ENCODE measurements around the gene EPG5. TPM values are rescaled to one million over a fixed set of nuclear protein-coding genes. Genes with fewer than 3 reads are reported as not detected.

Gene EPG5
- total RNA-seq, 1 donor from 2014 or later, result 36.6 TPM

- Mint-ChIP-seq H3K9me3 (ENCODE audit: unreplicated experiment) (no peaks in the 10 kb centered on the region), H3K4me1 (ENCODE audit: low read depth, unreplicated experiment) (no peaks in the 10 kb centered on the region), H3K36me3 (ENCODE audit: unreplicated experiment) (no peaks in the 10 kb centered on the region), H3K27me3 (ENCODE audit: unreplicated experiment) (no peaks in the 10 kb centered on the region), H3K4me3 (ENCODE audit: unreplicated experiment) (no peak overlapping the region), H3K27ac (ENCODE audit: unreplicated experiment) (no peak overlapping the region)
- TF ChIP-seq, protein P1, sequence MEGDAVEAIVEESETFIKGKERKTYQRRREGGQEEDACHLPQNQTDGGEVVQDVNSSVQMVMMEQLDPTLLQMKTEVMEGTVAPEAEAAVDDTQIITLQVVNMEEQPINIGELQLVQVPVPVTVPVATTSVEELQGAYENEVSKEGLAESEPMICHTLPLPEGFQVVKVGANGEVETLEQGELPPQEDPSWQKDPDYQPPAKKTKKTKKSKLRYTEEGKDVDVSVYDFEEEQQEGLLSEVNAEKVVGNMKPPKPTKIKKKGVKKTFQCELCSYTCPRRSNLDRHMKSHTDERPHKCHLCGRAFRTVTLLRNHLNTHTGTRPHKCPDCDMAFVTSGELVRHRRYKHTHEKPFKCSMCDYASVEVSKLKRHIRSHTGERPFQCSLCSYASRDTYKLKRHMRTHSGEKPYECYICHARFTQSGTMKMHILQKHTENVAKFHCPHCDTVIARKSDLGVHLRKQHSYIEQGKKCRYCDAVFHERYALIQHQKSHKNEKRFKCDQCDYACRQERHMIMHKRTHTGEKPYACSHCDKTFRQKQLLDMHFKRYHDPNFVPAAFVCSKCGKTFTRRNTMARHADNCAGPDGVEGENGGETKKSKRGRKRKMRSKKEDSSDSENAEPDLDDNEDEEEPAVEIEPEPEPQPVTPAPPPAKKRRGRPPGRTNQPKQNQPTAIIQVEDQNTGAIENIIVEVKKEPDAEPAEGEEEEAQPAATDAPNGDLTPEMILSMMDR (IDR thresholded peaks at IDR 0.05; ENCODE audit: partially characterized antibody, unreplicated experiment), result no peak
- DNase-seq, result no peak
Observed at GRCh38 chr18:45926085-45926484, 41.0 kb downstream of the EPG5 start.

GRCh38 chr18:45923138-45923537, 44.0 kb downstream of the EPG5 start:
- no peak overlapping the region for H3K27ac Mint-ChIP-seq (ENCODE audit: unreplicated experiment)
- no peak overlapping the region for H3K4me3 Mint-ChIP-seq (ENCODE audit: unreplicated experiment)
- H3K36me3 Mint-ChIP-seq (ENCODE audit: unreplicated experiment), result peaks cover 4% of the 10 kb centered on the region
- no peaks in the 10 kb centered on the region for H3K9me3 Mint-ChIP-seq (ENCODE audit: unreplicated experiment)
- TF ChIP-seq, protein P1 (IDR thresholded peaks at IDR 0.05; ENCODE audit: partially characterized antibody, unreplicated experiment), result no peak
- no peak for DNase-seq
- no peaks in the 10 kb centered on the region for H3K27me3 Mint-ChIP-seq (ENCODE audit: unreplicated experiment)
- H3K4me1 Mint-ChIP-seq (ENCODE audit: low read depth, unreplicated experiment), result peaks cover 3% of the 10 kb centered on the region

DNA sequence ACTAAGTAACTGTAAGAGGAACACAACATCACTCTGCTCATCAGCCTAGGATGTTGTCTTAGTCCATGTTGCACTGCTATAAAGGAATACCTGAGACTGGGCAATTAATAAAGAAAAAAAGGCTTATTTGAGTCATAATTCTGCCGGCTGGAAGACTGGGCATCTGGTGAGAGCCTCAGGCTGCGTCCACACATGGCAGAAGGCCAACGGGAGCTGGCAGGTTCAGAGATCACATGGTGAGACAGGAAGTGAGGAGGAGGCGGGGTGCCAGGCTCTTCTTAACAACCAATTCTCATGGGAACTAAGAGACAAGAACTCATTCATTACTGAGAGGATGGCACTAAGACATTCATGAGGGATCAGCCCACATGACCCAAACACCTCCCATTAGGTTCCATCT, 46.8 kb downstream of the EPG5 start:
- H3K27ac Mint-ChIP-seq (ENCODE audit: unreplicated experiment), result no peak overlapping the region
- no peaks in the 10 kb centered on the region for H3K9me3 Mint-ChIP-seq (ENCODE audit: unreplicated experiment)
- DNase-seq, result no peak
- H3K27me3 Mint-ChIP-seq (ENCODE audit: unreplicated experiment), result no peaks in the 10 kb centered on the region
- H3K4me3 Mint-ChIP-seq (ENCODE audit: unreplicated experiment), result no peak overlapping the region
- TF ChIP-seq, protein P1 (IDR thresholded peaks at IDR 0.05; ENCODE audit: partially characterized antibody, unreplicated experiment), result no peak
- H3K4me1 Mint-ChIP-seq (ENCODE audit: low read depth, unreplicated experiment), result peaks cover 3% of the 10 kb centered on the region
- peaks cover 4% of the 10 kb centered on the region for H3K36me3 Mint-ChIP-seq (ENCODE audit: unreplicated experiment)

DNA sequence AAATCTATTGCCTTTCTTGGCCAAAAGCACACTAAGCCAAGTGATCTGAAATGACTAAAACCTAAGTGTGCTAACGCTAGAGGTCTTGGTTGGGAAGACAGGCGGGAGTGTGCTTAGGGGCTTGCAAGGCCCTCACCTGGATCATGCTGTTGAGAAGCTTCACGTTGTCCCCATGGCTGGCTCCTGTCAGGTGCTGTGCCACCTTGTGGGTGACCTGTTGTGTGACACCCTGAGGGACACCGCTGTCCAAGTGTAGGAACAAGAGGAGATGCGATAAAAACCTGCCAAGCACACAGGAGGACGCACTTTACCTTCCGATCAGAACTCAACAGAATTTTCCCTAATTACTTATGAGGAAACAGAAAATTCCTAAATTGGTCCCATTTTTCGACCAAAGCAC, 50.8 kb downstream of the EPG5 start:
- DNase-seq, result no peak
- H3K4me1 Mint-ChIP-seq (ENCODE audit: low read depth, unreplicated experiment), result peaks cover 3% of the 10 kb centered on the region
- no peak overlapping the region for H3K4me3 Mint-ChIP-seq (ENCODE audit: unreplicated experiment)
- no peaks in the 10 kb centered on the region for H3K27me3 Mint-ChIP-seq (ENCODE audit: unreplicated experiment)
- TF ChIP-seq, protein P1 (IDR thresholded peaks at IDR 0.05; ENCODE audit: partially characterized antibody, unreplicated experiment), result no peak
- peaks cover 16% of the 10 kb centered on the region for H3K36me3 Mint-ChIP-seq (ENCODE audit: unreplicated experiment)
- H3K9me3 Mint-ChIP-seq (ENCODE audit: unreplicated experiment), result no peaks in the 10 kb centered on the region
- H3K27ac Mint-ChIP-seq (ENCODE audit: unreplicated experiment), result no peak overlapping the region

GRCh38 chr18:45913276-45913675, 53.9 kb downstream of the EPG5 start:
- TF ChIP-seq, protein P1 (IDR thresholded peaks at IDR 0.05; ENCODE audit: partially characterized antibody, unreplicated experiment), result no peak
- Mint-ChIP-seq H3K36me3 (ENCODE audit: unreplicated experiment) (peaks cover 11% of the 10 kb centered on the region), H3K27me3 (ENCODE audit: unreplicated experiment) (no peaks in the 10 kb centered on the region), H3K4me3 (ENCODE audit: unreplicated experiment) (no peak overlapping the region), H3K4me1 (ENCODE audit: low read depth, unreplicated experiment) (no peaks in the 10 kb centered on the region), H3K27ac (ENCODE audit: unreplicated experiment) (no peak overlapping the region), H3K9me3 (ENCODE audit: unreplicated experiment) (no peaks in the 10 kb centered on the region)
- no peak for DNase-seq

Measured in glutamatergic neuron (in vitro differentiated cells).